ENCODE results near the gene PTPRD.
"Not testable (repeated sequence)": the region's sequence is repeated elsewhere in the genome, so short reads cannot be mapped to it uniquely, and the experiment has no call there.

Gene PTPRD

DNA sequence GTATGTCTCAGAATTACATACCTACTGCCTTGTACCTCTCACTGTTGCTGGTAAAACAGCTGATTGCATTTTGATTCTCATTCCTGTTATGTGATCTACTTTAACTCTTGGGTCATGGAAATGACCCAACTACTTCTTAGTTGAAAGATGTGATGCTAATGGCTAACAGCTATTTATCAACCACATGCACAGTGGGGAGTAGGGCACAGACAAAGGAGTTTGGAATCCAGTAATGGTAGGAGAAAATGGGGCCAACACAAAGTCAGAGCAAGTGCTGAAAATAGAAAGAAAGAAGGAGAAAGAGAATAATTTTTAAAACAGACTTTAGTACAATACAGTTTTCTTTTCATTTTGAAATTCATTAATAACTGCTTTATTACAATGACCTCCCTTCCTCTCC lies 241.0 kb downstream of the PTPRD start:
- Histone ChIP-seq H3K4me3 (IDR thresholded peaks at IDR 0.05; ENCODE audit: insufficient read depth, low read depth, low read length) (no peak overlapping the region), H4K20me1 (ENCODE audit: insufficient read depth) (no peaks in the 10 kb centered on the region), H3K27me3 (ENCODE audit: insufficient read depth, low read depth) (no peaks in the 10 kb centered on the region), H3K4me1 (ENCODE audit: low read depth, poor library complexity, severe bottlenecking) (no peaks in the 10 kb centered on the region), H3K79me2 (ENCODE audit: insufficient read depth, low read depth) (no peaks in the 10 kb centered on the region), H3K27ac (no peak overlapping the region), H3K4me2 (no peak overlapping the region), H2AFZ (ENCODE audit: low read depth) (no peak overlapping the region), H3K36me3 (ENCODE audit: insufficient read depth) (no peaks in the 10 kb centered on the region), H3K9ac (no peak overlapping the region)
- TF ChIP-seq, protein P1, sequence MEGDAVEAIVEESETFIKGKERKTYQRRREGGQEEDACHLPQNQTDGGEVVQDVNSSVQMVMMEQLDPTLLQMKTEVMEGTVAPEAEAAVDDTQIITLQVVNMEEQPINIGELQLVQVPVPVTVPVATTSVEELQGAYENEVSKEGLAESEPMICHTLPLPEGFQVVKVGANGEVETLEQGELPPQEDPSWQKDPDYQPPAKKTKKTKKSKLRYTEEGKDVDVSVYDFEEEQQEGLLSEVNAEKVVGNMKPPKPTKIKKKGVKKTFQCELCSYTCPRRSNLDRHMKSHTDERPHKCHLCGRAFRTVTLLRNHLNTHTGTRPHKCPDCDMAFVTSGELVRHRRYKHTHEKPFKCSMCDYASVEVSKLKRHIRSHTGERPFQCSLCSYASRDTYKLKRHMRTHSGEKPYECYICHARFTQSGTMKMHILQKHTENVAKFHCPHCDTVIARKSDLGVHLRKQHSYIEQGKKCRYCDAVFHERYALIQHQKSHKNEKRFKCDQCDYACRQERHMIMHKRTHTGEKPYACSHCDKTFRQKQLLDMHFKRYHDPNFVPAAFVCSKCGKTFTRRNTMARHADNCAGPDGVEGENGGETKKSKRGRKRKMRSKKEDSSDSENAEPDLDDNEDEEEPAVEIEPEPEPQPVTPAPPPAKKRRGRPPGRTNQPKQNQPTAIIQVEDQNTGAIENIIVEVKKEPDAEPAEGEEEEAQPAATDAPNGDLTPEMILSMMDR (conservative IDR thresholded peaks at IDR 0.05; ENCODE audit: low read depth, low read length): no peak

DNA sequence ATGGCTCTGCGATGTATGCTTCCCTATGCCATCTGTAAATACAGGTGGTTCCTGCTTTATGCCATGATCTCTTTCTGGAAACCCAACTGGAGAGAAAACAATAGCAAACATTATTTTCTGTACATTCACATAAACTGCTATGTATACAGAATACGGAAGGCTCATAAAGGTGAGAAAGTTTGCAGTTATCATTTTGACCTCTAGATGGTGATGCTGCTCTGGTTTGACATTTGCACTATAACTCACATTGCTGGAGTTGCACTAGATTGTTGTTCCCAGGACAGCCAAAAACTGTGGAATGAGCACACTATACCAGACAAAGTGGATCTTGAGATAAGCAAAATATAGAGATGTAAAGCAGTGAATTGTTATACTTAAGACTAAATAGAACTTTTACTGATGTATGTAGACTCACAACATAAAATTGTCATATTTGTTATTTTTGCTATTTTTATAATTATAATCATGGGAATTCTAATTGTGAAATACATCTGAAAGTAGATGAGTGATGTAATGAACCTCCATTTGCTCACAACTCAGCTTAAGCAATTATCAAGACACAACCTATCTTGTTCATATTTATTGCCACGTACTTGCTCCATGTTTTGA lies 246.5 kb downstream of the PTPRD start:
- Histone ChIP-seq H2AFZ (ENCODE audit: low read depth) (no peak overlapping the region), H3K36me3 (ENCODE audit: insufficient read depth) (no peaks in the 10 kb centered on the region), H3K4me1 (ENCODE audit: low read depth, poor library complexity, severe bottlenecking) (no peaks in the 10 kb centered on the region), H3K27ac (no peak overlapping the region), H4K20me1 (ENCODE audit: insufficient read depth) (no peaks in the 10 kb centered on the region), H3K4me3 (IDR thresholded peaks at IDR 0.05; ENCODE audit: insufficient read depth, low read depth, low read length) (no peak overlapping the region), H3K9ac (no peak overlapping the region), H3K4me2 (no peak overlapping the region), H3K79me2 (ENCODE audit: insufficient read depth, low read depth) (no peaks in the 10 kb centered on the region), H3K27me3 (ENCODE audit: insufficient read depth, low read depth) (no peaks in the 10 kb centered on the region)
- TF ChIP-seq, protein P1 (conservative IDR thresholded peaks at IDR 0.05; ENCODE audit: low read depth, low read length): peak; percentile 68

DNA sequence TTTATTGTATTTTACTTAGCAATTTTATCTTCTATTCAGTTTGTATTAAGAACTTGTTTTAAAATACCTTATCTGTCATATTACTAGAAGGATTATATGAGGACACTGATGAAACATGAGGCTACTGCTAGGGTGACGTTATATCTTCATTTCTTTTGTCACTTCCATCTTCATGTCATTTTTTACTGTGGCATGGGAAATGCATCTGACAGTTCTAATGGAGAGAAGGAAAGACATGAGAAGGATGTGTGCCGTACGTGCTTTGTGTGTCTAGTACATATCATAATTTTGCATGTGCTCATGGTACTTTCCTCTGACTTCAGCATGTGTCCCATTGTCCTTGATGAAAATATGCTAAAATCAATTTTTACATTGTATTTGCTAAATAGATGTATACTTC lies 258.2 kb downstream of the PTPRD start:
- Histone ChIP-seq H3K27me3 (ENCODE audit: insufficient read depth, low read depth) (no peaks in the 10 kb centered on the region), H3K4me3 (IDR thresholded peaks at IDR 0.05; ENCODE audit: insufficient read depth, low read depth, low read length) (no peak overlapping the region), H2AFZ (ENCODE audit: low read depth) (no peak overlapping the region), H3K27ac (no peak overlapping the region), H3K36me3 (ENCODE audit: insufficient read depth) (no peaks in the 10 kb centered on the region), H3K79me2 (ENCODE audit: insufficient read depth, low read depth) (no peaks in the 10 kb centered on the region), H4K20me1 (ENCODE audit: insufficient read depth) (no peaks in the 10 kb centered on the region), H3K9ac (no peak overlapping the region), H3K4me1 (ENCODE audit: low read depth, poor library complexity, severe bottlenecking) (no peaks in the 10 kb centered on the region), H3K4me2 (no peak overlapping the region)
- TF ChIP-seq, protein P1 (conservative IDR thresholded peaks at IDR 0.05; ENCODE audit: low read depth, low read length): no peak

DNA sequence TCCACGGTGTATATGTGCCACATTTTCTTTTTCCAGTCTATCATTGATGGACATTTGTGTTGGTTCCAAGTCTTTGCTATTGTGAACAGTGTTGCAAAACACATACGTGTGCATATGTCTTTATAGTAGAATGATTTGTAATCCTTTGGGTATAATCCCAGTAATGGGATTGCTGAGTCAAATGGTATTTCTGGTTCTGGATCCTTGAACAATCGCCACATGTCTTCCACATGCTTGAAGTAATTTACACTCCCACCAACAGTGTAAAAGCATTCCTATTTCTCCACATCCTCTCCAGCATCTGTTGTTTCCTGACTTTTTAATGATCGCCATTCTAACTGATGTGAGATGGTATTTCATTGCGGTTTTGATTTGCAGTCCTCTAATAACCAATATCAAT lies 267.2 kb downstream of the PTPRD start:
- H3K4me2 ChIP-seq; H3K9ac ChIP-seq; H3K27me3 ChIP-seq (ENCODE audit: insufficient read depth, low read depth); H4K20me1 ChIP-seq (ENCODE audit: insufficient read depth); H3K79me2 ChIP-seq (ENCODE audit: insufficient read depth, low read depth); H3K4me3 ChIP-seq (IDR thresholded peaks at IDR 0.05; ENCODE audit: insufficient read depth, low read depth, low read length); H3K27ac ChIP-seq; H2AFZ ChIP-seq (ENCODE audit: low read depth); H3K36me3 ChIP-seq (ENCODE audit: insufficient read depth); H3K4me1 ChIP-seq (ENCODE audit: low read depth, poor library complexity, severe bottlenecking): not testable (repeated sequence)

DNA sequence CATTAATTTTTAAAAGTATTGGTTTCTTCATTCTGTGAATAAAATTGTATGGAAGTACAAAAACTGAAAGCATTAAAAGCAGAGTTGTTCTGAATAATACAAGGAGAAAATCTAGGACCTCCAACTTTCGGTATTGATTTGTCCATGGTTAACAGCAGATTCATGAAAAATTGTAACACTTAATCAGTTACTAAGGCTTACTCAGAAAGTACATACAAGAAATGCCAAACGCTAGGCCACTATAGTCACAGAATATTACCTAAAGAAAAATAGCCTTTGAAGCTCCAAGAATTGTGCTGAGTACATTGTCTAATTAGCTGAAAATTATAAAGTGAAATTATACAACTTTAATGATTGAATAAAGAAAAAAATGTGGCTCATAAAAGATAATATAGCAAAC lies 271.7 kb downstream of the PTPRD start:
- Histone ChIP-seq H3K27ac (no peak overlapping the region), H3K4me3 (IDR thresholded peaks at IDR 0.05; ENCODE audit: insufficient read depth, low read depth, low read length) (no peak overlapping the region), H3K9ac (no peak overlapping the region), H2AFZ (ENCODE audit: low read depth) (no peak overlapping the region), H4K20me1 (ENCODE audit: insufficient read depth) (no peaks in the 10 kb centered on the region), H3K4me1 (ENCODE audit: low read depth, poor library complexity, severe bottlenecking) (no peaks in the 10 kb centered on the region), H3K27me3 (ENCODE audit: insufficient read depth, low read depth) (no peaks in the 10 kb centered on the region), H3K79me2 (ENCODE audit: insufficient read depth, low read depth) (no peaks in the 10 kb centered on the region), H3K36me3 (ENCODE audit: insufficient read depth) (no peaks in the 10 kb centered on the region), H3K4me2 (no peak overlapping the region)
- TF ChIP-seq, protein P1 (conservative IDR thresholded peaks at IDR 0.05; ENCODE audit: low read depth, low read length): no peak

Measured in KMS-11 (cell line).